CD4-positive, alpha-beta T cell treated with Interleukin-4 for 1 hour (primary cell): ENCODE results near the gene HMG20B.

Experiments used
- DNase-seq, 2 donors: peaks; one replicate each; pipeline ENCODE4 v3.0.0-alpha.2; 2020 to 2022

Gene HMG20B

GRCh38 chr19:3622224-3622623, 49.5 kb downstream of the HMG20B start:
- no peak for DNase-seq

- no peak for DNase-seq
These were observed 51.0 kb downstream of the HMG20B start for GRCh38 chr19:3623716-3624115.

GRCh38 chr19:3625996-3626472, 53.3 kb downstream of the HMG20B start:
- DNase-seq: no peak

GRCh38 chr19:3626473-3627350, 54.0 kb downstream of the HMG20B start, which contains the start of gene CACTIN:
CACTIN (minus strand) TSS chr19:3626790; CDS start chr19:3626762, 28 bp downstream.
- DNase-seq: peak; percentile 98 to 99

- DNase-seq: no peak
These were observed 54.6 kb downstream of the HMG20B start for GRCh38 chr19:3627351-3627723.
